Endothelial cell of hepatic sinusoid (primary cell): Measurements from ENCODE around the gene RSU1.

Experiments used
- in situ Hi-C: cut with HindIII; loops from 2 replicates; pipeline ENCODE4 v1.10.0; 2017; ENCODE audit warnings: low sequenced_read_pairs

Gene RSU1

GRCh38 chr10:16547973-16548372, 269.3 kb downstream of the RSU1 start:
- in situ Hi-C loops = no loop called here

DNA sequence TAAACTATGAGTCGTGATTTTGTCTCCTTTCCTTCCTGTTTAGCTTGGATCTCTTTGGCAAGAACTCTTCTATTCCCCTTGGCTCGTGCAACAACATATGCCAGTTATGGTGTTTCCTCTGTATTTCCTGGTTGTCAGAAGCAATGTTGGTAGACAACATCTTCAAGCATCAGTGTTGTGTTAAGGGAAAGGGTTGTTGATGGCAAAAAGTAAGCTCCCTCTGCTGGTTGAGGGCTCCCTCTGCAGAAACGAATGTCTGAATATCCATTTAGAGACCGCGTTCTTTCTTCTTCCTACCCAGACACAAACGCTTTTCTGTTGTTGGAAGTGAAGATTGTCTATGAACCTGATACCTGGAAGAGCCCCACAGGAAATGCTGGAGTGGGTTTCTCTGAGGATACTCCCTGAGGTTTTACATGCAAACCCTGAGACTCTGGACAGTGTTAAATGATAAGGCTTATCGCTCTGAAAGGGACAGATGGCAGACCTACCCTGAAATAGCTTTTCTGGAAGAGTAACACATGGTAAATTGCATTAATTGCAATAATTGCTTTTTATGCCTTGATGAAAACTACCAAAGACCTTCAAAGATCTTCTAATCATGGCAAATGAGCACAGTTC, 272.0 kb downstream of the RSU1 start:
- in situ Hi-C loops = no loop called here

GRCh38 chr10:16544591-16544990, 272.6 kb downstream of the RSU1 start:
- in situ Hi-C loops = no loop called here

DNA sequence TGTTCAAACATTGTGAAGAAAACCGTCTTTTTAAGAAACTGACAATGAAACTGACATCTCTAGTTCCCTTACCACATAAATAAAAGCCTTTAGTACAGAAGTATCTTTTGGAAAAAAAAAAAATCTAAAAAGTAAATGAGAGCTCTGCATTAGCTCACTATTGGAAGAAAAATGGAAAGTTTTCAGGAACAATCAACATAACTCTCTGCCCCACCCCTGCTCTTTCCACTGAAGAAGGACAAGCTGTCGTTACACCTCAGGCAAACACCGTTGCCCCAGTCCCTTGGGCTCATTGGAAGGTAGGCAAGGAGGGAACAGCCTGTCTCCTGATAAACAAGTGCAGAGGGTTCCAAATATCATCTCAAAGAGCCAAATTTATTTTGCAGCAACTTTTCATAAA, 273.1 kb downstream of the RSU1 start:
- in situ Hi-C loops = no loop called here
